Sciatic nerve (tissue), 2 donors: ENCODE results near the gene ZNF575. TPM values are rescaled to one million over a fixed set of nuclear protein-coding genes. Genes with fewer than 3 reads are reported as not detected.
A peak's percentile ranks its signal among the peaks of the same experiment; 100 is the strongest.
"Not testable (repeated sequence)": the region's sequence is repeated elsewhere in the genome, so short reads cannot be mapped to it uniquely, and the experiment has no call there.

Experiments
- ATAC-seq: fragments of 200-7000 bp; cut with Tn5 transposase; one replicate; pipeline ENCODE4 v1.9.1; 2020; ENCODE audit warnings: mild to moderate bottlenecking, moderate library complexity
- DNase-seq: peaks from one replicate; pipeline ENCODE4 v3.0.0-alpha.2; 2020; ENCODE audit warnings: low spot score
- intact Hi-C: fragments of 100-400 bp; cut with DNase I; formaldehyde crosslinking; loops from one replicate; pipeline ENCODE4 v1.14.2; 2022
- total RNA-seq: library from RNA; stranded (reverse); fragmentation: NEBNext Ultra II Directional; extraction: Animal tissue kit (Norgen Biotek cat#: 25700); gene quantifications from one replicate; pipeline ENCODE4 v1.2.1, GENCODE V29; 2021
- donor health status: DM: no; HTN: no; CAD: no.
- donor health status: DM: no; HTN: no; CAD: no.

ZNF575 gene
- total RNA-seq, 1 donor from 2014 or later = 5.3 TPM

DNA sequence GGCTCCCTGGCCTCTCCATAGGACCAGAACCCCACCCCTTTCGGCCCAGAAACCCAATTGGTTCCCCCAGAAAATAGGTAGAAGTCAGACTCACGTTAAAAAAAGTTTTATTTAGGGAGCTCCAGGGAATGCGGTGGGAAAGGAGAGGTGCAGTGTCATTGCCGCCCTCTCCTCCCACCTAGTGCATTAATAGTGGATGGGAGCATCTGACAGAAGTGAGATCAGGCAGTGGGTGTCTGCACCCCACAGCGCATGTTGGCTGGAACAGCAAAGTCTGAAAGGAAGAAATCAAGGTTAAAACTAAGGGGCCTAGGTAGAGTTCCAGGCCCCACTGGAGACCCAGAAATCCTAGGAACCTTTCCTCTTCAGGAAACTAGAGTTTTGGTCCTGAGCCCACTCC is 26.4 kb upstream of the ZNF575 start:
- DNase-seq = no peak
- intact Hi-C loops = no loop called here
- ATAC-seq = no peak

DNA sequence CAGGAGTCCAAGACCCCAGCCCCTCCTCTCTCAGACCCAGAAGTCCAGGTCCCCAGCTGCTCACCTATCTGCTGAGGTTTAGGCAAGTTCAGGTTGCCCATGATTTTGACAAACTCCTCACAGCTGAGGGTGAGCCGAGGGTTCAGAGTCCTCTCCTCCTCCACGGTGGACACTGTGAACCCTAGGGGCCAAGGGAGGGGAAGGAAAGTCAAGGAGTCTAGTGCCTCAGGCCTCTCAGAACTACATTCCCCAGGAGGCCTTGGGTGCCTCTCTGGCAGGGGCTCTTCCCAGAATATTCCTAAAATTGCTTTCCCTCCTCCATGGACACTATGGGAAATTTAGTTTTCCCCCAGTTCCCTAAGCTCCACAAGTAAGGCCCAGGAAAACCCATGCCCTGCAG is 25.1 kb upstream of the ZNF575 start:
- DNase-seq = no peak
- no peak for ATAC-seq
- intact Hi-C loops = no loop called here

DNA sequence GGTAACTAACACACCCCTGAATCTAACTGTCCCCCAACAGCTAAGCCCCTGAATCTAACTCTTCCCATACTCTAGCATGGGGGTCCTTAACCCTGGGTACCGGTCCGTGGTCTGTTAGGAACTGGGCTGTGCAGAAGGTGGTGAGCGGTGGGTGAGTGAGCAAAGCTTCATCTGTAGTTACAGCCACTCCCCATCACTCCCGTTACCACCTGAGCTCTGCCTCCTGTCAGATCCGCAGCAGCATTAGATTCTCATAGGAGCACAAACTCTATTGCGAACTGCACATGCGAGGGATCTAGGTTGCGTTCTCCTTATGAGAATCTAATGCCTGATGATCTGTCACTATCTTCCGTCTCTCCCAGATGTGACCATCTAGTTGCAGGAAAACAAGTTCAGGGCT is 22.3 kb upstream of the ZNF575 start:
- ATAC-seq = no peak
- intact Hi-C loops = no loop called here

DNA sequence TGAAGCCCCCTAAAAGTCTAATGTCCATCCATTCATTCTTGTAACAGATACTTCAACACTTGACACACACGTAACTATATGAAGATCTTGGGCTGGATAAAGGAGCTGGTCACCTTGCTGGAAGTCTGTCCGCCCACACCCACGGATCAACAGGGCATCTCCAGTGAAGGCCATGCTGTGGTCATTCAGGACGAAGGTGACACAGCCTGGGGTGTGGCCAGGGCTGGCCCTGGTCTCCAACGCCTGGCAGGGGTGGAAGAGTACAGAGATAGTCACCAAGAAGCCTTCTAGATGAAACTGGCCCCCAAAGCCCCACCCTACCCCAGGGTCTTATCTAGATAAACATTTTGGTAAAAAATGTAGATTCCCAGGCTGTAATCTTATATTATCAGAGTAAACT is 21.7 kb upstream of the ZNF575 start:
- DNase-seq = no peak
- intact Hi-C loops = no loop called here
- ATAC-seq = no peak

More for the DNA sequence above, 22.3 kb upstream of the ZNF575 start:
- no peak for DNase-seq

DNA sequence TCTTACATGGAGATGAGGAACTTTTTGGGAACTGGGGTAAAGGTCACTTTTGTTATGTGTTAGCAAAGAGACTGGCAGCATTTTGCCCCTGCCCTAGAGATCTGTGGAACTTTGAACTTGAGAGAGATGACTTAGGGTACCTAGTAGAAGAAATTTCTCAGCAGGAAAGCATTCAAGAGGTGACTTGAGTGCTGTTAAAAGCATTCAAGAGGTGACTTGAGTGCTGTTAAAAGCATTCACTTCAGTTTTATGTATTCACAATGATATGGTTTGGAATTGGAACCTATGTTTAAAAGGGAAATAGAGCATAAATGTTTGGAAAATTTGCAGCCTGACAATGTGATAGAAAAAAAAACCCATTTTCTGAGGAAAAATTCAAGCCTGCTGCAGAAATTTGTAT is 20.6 kb upstream of the ZNF575 start:
- DNase-seq, intact Hi-C loops, ATAC-seq: not testable (repeated sequence)

DNA sequence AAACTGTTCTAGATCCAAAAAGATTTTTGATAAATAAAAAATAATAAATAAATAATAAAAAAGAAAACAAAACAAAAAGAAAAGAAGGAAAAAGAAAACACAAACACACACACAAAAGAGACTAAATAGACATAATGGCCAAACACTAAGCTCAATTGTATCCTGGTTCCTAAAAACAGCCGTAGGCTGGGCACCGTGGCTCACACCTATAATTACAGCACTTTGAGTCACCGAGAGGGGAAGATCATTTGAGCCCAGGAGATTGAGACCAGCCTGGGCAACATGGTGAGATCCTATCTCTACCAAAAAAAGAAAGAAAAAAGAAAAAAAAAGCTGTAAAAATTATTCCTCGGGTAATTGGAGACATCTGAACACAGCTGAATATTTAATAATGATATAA is 14.9 kb upstream of the ZNF575 start:
- intact Hi-C loops = no loop called here
- DNase-seq (no peak), ATAC-seq (no peak)

DNA sequence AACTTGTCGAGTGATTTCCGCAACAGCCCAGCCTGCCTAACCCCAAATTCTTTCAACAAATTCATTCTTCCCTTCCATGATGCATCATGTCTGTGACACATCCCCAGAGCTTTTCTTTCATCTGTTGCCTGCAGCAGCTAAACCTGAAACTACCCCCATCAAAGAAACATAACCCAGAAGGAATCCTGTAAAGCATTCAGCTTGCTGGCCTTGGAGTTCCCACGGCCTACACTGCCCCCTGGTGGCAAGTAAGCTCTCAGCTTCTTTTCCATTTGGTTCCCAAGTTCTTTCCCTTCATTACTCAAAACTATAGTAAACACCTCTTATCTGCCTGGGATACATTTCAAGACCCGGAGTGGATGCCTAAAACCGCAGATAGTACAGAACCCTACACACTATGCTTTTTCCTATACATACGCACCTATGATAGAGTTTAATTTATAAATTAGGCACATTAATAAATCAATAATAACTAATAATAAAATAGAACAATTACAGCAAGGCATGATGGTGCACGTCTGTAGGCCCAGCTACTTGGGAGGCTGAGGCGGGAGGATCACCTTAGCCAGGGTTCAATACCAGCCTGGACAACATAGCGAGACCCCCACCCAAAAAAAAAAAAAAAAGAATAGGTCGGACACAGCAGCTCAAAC is 13.4 kb upstream of the ZNF575 start:
- intact Hi-C loops = loop anchor here (5.0 kb wide), 1 partner anchor 72 kb away; no protein-coding TSS in a partner anchor
- DNase-seq (peak; percentile 89), ATAC-seq (peak; percentile 82)

DNA sequence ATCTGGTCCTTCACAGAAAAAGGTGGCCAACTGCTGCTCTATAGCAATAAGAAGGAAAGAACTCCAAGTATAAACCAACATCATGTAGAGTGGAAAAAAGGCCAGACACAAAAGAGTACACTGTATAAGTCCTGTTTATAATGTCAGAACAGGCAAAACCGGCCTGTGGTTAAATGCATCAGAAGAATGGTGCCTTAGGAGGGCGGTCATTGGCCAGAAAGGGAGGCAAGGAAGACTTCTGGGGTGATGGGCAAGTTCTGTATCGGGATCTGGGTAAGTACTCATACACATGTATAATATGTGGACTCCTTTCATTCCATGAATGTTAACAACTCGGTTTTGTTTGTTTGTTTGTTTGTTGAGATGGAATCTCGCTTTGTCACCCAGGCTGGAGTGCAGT is 10.1 kb upstream of the ZNF575 start:
- ATAC-seq (no peak), DNase-seq (no peak)
- intact Hi-C loops = loop anchor here (5.0 kb wide), 1 partner anchor 76 kb away; no protein-coding TSS in a partner anchor

DNA sequence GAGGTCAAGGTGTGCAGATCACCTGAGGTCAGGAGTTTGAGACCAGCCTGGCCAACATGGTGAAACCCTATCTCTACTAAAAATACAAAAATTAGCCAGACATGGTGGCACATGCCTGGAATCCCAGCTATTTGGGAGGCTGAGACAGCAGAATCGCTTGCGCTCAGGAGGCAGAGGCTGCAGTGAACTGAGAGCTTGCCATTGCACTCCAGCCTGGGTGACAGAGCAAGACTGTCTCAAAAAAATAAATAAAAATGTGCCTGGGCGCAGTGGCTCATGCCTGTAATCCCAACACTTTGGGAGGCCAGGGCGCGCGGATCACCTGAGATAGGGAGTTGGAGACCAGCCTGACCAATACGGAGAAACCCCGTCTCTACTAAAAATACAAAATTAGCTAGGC is 9.3 kb upstream of the ZNF575 start:
- ATAC-seq = not testable (repeated sequence)

DNA sequence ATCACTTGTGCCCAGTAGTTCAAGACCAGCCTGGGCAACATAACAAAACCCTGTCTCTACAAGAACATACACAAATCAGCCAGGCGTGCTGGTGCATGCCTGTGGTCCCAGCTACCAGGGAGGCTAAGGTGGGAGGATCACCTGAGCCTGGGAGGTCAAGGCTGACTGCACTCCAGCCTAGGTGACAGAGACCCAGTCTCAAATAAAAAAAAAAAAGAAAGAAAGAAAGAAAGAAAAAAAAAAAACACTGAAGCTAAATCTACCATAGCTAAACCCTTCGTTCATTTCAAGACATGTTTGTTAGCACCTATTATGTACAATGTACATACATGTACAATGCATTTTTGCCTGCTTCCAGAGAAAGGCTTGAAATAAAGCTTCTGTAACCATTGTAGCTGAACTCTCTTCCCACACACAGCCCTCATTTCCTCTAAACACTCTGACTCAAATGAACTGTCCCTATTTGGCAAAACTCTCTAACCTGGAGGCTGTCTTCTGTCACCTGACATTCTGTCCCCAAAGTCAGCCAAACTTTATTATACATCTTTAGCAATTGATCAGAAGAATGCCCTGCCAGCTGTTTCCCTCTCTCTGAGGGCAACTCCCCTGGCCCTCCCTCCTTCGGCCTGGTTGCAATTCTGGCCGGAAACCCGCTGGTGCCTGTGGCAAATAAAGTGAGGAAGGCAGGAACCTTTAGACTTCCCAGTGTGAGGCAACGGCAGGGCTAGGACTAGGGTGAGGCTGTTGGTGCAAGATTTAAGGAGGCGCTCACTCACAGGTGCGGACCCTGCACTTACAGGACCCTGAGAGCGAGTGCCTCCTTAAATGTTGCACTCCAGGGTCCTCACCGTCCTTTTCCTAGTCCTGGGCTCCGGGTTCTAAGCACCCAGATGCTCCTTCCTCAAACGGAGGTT is 7.8 kb upstream of the ZNF575 start:
- intact Hi-C loops = loop anchor here (5.0 kb wide), 1 partner anchor 78 kb away; no protein-coding TSS in a partner anchor
- ATAC-seq (peak; percentile 68), DNase-seq (peak; percentile 69)

More for the DNA sequence above, 9.3 kb upstream of the ZNF575 start:
- not testable (repeated sequence) for DNase-seq
- intact Hi-C loops = loop anchor here (5.0 kb wide), 1 partner anchor 76 kb away; no protein-coding TSS in a partner anchor

DNA sequence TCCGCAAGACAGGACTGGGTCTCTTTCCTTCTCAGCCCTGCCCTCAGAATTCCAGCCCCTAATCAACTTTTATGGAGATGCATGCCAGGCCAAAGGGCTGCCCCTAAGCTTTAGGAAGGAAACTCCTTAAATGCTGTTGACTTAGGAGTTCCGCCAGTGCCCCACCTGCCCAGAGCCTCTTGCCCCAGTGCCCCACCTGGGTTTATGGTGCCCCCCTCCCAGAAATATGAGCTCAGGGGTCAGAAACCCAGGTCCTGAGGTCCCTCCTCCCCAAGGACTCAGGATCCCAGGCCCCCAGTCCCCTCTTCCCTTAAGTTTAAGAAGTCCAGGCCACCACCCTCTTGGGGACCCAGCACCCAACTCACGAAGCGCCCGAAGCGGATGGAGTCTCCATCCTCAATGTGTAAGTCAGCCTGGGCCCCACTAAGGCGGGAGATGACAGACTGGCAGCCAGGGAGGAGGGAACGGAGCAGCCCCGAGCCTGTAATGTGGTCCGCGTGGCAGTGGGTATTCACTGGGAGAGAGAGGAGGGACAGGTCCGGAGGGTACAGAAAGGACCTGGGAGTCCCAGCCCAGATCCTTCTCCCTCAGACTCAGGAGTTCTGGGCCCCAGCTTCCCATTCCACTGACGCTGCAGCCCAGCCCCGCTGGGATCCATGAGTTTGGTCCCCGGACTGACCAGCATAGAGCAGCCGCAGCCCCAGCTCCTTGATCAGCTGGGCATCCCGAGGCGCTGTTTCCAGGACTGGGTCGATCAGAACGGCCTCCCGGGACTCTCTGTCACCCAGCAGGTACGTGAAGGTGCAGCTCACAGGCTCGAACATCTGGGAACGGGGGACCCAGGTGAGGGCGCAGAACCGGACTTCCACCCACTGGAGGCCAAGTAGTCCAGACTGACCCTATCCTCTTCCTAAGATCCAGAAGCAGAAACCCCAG is 6.9 kb upstream of the ZNF575 start:
- peak; percentile 24 for ATAC-seq
- peak; percentile 71 for DNase-seq
- intact Hi-C loops = no loop called here

DNA sequence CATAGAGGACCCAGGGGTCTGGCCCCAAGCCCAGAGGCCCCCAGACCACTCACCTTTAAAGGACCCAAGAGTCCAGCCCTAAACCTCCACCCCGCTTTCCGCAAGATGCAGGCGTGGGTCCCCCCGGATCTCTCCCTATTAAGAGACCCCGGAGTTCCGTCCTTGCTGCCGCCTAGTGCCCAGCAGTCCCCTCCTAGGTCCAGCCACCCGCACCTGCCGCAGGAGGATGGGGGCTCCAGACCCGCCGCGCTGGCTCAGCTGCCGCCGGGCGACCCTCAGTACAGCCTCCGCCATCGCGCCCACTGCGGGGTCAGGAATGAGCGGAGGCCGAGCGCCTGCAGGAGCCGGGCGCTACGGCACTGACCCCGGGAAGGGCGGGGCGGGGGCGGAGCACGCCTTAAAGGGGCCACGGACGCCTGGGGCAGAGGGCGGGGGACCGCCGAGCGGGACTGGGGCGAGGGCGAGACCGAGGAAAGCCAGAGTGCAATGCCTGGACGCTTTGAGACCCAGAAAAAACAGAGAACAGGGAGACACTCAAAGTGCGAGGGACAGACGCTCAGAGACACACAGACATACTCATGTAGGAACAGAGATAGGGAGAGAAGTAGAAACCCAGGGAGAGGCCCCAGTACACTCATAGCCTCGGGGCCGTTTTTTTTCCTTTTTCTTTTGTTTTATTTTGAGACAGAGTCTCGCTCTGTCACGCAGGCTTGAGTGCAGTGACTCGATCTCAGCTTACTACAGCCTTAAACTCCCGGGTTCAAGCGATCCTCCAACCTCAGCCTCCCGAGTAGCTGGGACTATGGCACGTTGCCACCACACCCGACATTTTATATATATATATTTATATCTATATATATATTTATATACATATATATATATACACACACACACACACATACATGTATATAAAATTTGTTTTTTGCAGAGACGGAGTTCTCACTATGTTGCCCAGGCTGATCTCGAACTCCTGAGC is 5.8 kb upstream of the ZNF575 start, which contains the start of gene ETHE1:
Gene ETHE1, minus strand, starts transcription at position 318 of the 976 bp plus-strand sequence. Its CDS starts 24 bp downstream, at position 294.
- intact Hi-C loops = no loop called here
- DNase-seq = peak; percentile 90
- ATAC-seq = peak; percentile 92

DNA sequence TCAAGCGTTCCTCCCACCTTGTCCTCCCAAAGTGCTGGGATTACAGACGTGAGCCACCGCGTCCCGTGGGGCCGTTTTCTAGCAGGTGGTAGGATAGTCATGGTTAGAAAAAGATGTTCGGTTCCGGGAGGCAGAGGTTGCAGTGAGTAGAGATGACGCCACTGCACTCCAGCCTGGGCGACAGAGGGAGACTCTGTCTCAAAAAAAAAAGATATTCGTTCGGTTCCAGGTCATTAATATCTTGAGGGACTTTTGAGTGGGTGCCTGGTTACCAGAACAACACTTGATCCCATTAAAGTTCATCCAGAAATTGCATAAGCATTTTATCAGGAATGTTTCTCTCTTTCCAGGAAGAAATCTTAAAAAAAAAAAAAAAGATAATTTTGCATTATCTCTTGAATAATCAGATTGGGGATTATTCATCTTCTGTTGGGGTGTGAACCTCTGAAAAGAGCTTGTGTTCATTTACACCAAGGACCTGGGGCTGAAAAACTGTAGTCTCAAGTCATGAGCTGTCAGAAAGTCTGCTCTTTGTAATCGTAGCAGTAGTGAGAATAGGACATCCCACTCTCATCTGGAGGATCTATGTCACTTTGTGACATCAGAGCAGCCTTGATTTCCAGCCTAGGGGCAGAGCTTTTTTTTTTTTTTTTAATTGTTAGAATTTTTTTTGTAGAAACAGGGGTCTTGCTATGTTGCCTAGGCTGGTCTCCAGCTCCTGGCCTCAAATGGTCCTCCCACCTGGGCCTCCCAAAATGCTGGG is 4.9 kb upstream of the ZNF575 start:
- peak; percentile 66 for DNase-seq
- intact Hi-C loops = no loop called here
- peak; percentile 69 for ATAC-seq

DNA sequence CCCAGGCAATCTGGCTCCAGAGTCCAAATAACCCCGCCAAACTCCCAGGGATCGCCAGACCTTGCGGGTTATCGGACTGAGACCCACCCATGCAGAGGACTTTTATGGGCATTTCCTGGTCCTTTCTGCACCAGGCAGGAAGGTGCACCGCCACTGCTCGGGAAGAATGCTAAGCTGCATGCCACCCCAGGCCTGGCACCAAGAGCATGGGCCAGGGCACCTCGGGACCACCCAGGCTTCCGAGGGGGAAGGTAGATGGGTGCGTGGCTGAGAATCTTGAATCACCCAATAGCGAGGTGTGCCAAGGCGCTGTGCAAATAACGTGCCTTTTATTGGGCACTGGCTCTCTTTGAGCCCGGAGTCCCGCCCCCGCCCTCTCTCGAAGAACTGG is 422 bp upstream of the ZNF575 start:
- DNase-seq (peak; percentile 72), ATAC-seq (peak; percentile 0)
- intact Hi-C loops = no loop called here

DNA sequence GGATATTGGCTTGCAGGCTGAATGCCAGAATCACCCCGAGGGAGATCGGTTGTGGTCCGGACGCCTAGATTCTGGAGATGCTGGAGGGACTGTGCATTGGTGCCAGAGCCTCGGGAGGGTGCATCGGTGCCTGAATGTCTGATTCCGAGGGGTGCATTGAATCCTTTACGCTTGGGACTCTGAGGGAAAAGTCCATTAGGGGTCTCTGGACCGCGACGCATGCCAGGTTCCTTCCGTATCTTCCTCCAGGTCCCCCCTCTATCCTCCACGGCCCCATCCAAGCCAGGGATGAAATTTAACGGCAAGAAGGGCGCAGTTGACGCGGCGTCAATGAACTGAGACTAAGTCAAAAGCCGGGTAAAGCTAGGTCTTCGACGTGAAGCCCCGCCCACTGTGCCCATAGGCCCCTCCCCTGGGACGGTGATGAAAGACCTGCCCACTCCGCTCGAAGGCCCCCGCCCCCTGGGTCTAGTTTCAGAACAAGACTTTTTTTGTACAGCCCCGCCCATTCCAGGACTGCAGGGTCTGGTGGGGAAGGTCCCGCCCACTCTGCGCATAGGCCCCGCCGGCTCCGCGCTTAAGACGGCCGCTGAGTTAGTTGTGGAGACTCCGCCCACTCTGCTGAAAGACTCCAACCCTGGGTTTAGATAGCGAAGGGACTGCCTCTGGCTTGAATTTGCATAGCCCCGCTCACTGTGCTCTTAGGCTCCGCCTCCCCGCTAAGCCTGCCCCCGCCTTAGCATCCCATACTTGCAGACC is 737 bp downstream of the ZNF575 start:
- DNase-seq (peak; percentile 100), ATAC-seq (peak; percentile 93)
- intact Hi-C loops = no loop called here

DNA sequence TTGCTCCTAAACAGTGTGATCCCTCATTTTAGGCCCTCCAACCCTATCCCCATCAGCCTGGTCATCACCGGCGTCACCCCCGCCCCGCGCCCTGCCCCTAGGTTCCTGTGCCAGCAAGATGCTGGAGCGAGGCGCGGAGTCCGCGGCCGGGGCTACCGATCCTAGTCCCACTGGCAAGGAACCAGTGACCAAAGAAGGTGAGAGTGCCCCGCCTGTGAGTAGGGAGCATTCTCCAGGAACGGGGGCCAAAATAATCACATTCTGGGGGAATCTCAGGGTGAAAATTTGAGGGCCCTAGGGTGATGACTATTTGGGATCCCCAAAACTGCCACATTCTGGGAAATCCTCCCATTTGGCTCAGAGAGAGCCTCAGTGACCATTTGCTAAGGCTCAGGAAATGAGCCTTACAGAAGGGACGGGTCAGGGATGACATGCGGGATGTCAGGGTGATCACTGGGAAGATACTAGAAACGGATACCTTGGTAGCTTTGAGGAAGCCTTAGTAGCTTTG is 1.4 kb downstream of the ZNF575 start:
- intact Hi-C loops = no loop called here
- no peak for DNase-seq
- no peak for ATAC-seq
